Effector memory CD4-positive, alpha-beta T cell (primary cell): ENCODE results near the gene SEMA4F.
A peak's percentile ranks its signal among the peaks of the same experiment; 100 is the strongest.

Source experiments
- DNase-seq, 3 donors: peaks; one replicate each; pipeline ENCODE4 v3.0.0-alpha.2; 2020
- H3K27ac ChIP-seq: 2 replicates; pipeline ENCODE4 v1.7.0; 2013; ENCODE audit warnings: mild to moderate bottlenecking, low read length, moderate library complexity; ENCODE audit not compliant: insufficient read depth, poor library complexity, severe bottlenecking
- H3K27me3 ChIP-seq: replicated peaks from 2 replicates; pipeline ENCODE4 v1.7.0; 2013; ENCODE audit warnings: mild to moderate bottlenecking, low read length; ENCODE audit not compliant: insufficient read depth, control insufficient read depth, poor library complexity, severe bottlenecking
- H3K36me3 ChIP-seq: 2 replicates; pipeline ENCODE4 v1.7.0; 2013; ENCODE audit warnings: mild to moderate bottlenecking, low read length, moderate library complexity; ENCODE audit not compliant: control insufficient read depth, insufficient read depth
- H3K4me1 ChIP-seq: 2 replicates; pipeline ENCODE4 v1.7.0; 2013; ENCODE audit warnings: low read length, mild to moderate bottlenecking; ENCODE audit not compliant: control insufficient read depth, insufficient read depth, poor library complexity, severe bottlenecking
- H3K4me3 ChIP-seq: 2 replicates; pipeline ENCODE4 v1.7.0; 2013; ENCODE audit warnings: low read length, low read depth, mild to moderate bottlenecking; ENCODE audit not compliant: insufficient read depth, poor library complexity, severe bottlenecking
- H3K9me3 ChIP-seq: 2 replicates; pipeline ENCODE4 v1.7.0; 2013; ENCODE audit warnings: mild to moderate bottlenecking, low read length, moderate library complexity; ENCODE audit not compliant: control insufficient read depth

SEMA4F gene

DNA sequence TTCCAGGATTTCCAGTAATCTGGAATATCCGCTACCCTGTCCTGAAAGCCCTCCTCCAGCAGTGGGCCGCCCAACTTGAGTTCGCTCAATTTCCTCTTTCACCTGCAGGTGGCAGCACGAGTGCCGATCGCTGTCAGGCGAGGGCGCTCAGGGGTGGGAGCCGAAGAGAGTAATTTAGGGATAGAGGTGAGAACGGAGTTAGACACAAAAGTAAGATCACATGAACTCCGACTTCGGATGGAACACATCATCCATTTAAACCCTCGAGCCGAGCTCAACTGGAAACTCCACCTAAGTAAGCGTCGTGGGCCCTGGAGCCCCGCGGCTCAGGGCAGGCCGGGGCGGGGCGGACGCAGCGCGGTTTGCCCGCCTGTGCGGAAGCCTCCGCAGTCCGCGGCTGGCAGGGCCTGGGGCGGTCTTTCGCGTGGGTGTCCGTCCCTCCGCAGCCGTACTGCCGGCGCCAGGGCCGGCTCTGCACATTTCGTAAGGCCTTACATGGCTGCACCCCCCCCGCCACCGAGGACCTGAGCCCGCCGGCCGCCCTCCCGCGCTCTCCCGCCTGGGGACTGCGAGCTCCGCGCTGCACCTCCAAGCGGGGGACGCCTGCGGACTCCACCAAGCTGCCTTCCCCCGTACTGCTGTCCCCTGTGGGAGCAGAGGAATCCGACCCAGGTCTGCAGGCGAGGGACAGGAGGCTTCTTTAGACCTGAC lies 61.2 kb downstream of the SEMA4F start:
- H3K27ac ChIP-seq: no peak overlapping the region
- H3K27me3 ChIP-seq: peaks cover 15% of the 10 kb centered on the region
- H3K9me3 ChIP-seq: no peaks in the 10 kb centered on the region
- peak; percentile 43 to 62 (median 54) for DNase-seq
- no peaks in the 10 kb centered on the region for H3K36me3 ChIP-seq
- H3K4me3 ChIP-seq: peak overlapping the region; percentile 52
- H3K4me1 ChIP-seq: peaks cover 4% of the 10 kb centered on the region

DNA sequence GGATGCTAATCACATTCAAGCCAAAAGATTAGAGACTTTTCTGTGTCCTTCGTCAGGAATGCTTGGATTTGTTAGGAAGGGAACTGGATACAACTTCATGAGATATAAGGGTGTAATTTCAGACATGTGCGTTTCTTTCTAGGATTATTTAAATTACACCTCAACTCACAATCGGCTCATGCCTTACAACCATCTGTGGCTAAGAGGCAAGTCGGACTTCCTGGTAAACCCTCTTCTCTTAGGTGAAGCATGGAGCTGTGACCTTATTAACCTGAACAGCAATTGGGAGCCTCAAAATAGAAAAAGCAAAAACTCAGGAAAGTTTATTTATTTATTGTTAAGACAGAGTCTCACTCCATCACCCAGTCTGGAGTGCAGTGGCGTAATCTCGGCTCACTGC lies 61.8 kb downstream of the SEMA4F start:
- peaks cover 15% of the 10 kb centered on the region for H3K27me3 ChIP-seq
- no peak for DNase-seq
- H3K36me3 ChIP-seq: no peaks in the 10 kb centered on the region
- no peak overlapping the region for H3K27ac ChIP-seq
- peaks cover 4% of the 10 kb centered on the region for H3K4me1 ChIP-seq
- no peaks in the 10 kb centered on the region for H3K9me3 ChIP-seq
- peak overlapping the region; percentile 52 for H3K4me3 ChIP-seq

DNA sequence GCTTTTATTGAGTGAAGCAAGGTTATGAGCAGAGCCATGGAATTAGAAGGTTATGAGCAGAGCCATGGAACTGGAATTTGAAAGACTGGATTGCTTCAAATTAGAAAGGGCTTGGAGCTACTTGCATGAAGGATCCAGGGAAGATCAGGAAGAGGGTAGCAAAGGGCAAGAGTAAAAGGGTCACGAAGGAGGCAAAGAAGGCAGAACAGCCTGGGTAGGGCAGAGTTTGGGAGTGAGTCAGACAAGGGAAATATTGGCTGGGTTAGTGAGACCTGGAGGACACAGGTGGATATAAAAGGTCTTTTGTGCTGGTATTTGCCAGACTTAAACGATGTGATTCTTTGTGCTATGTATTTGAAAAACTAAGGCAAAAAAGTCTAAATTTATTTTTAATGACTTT lies 65.0 kb downstream of the SEMA4F start:
- no peaks in the 10 kb centered on the region for H3K36me3 ChIP-seq
- H3K4me3 ChIP-seq: no peak overlapping the region
- no peak overlapping the region for H3K27ac ChIP-seq
- DNase-seq: no peak
- peaks cover 4% of the 10 kb centered on the region for H3K4me1 ChIP-seq
- H3K27me3 ChIP-seq: peaks cover 15% of the 10 kb centered on the region
- no peaks in the 10 kb centered on the region for H3K9me3 ChIP-seq

DNA sequence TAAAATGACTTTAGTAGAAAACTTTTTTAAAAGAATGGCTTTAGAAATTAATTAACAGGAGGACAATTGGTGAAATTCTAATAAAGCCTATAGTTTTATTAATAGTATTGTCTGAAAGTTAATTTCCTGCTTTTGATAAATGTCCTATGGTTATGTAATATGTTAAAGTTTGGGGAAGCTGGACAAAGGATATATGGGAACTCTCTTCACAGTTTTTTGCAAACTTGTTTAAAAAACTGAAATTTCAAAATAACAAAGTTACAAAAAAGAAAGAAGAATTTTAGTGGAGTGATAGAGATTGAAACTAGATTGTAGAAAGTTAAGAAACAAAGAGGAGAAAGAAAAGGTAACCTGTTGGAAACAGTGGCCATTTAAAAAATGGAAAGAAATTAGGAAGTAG lies 67.3 kb downstream of the SEMA4F start:
- Histone ChIP-seq H3K4me3 (no peak overlapping the region), H3K4me1 (no peaks in the 10 kb centered on the region), H3K9me3 (no peaks in the 10 kb centered on the region), H3K27me3 (peaks cover 9% of the 10 kb centered on the region), H3K27ac (no peak overlapping the region), H3K36me3 (no peaks in the 10 kb centered on the region)
- DNase-seq: no peak

DNA sequence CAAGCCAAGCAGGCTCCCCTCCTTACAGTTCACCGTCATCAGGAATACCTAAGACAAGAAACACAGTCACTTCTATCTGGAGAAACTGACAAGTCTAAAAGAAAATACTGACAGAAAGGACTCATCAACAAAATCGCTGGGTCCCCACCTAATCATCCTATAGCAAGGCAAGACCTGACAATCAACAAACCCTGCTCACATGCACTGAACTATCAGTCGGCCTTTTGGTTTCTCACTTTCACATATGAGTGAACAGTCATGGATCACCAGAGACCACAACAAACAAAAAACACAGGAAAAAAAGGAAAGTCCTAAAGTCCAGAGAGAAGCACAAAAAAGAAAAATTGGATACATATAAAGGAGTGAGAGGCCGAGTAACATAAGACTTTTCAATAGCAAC lies 70.4 kb downstream of the SEMA4F start:
- Histone ChIP-seq H3K27ac (no peak overlapping the region), H3K36me3 (no peaks in the 10 kb centered on the region), H3K27me3 (no peaks in the 10 kb centered on the region), H3K9me3 (no peaks in the 10 kb centered on the region), H3K4me1 (no peaks in the 10 kb centered on the region), H3K4me3 (no peak overlapping the region)
- no peak for DNase-seq

DNA sequence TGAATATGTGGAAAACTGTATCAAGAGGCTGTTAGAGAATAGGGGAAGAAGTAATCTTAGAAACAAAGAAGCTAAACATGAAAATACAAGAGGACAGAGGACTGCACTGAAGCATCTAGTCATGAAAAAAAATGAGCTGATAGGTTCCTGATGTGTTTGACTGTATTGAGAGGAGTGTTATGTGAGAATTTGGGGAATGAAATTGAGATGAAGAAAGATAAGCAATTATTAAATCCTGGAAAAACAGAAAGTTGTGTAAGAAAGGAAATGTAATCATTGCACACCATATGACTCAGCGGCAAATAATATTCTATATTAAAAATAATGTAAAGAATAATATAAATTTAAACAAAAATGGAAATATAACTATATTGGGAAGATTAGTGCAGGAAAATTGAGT lies 71.2 kb downstream of the SEMA4F start:
- H3K9me3 ChIP-seq: no peaks in the 10 kb centered on the region
- no peak overlapping the region for H3K4me3 ChIP-seq
- H3K27me3 ChIP-seq: no peaks in the 10 kb centered on the region
- H3K4me1 ChIP-seq: no peaks in the 10 kb centered on the region
- no peaks in the 10 kb centered on the region for H3K36me3 ChIP-seq
- no peak for DNase-seq
- no peak overlapping the region for H3K27ac ChIP-seq

DNA sequence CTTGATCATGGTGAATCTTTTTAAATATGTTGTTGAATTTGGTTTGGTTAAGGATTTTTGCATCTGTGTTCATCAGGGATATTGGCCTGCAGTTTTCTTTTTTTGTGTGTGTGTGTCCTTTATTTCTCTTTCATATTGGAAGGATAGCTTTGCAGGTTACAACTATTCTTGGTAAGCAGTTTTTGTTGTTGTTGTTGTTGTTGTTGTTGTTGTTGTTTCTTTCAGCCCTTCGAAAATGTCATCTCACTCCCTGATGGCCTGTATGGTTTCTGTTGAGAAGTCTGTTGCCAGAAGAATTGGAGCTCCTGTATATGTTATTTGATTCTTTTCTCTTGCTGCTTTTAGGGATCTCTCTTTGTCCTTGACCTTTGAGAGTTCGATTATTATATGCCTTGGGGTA lies 74.8 kb downstream of the SEMA4F start:
- no peaks in the 10 kb centered on the region for H3K4me1 ChIP-seq
- no peaks in the 10 kb centered on the region for H3K9me3 ChIP-seq
- H3K27ac ChIP-seq: no peak overlapping the region
- H3K4me3 ChIP-seq: no peak overlapping the region
- no peaks in the 10 kb centered on the region for H3K36me3 ChIP-seq
- no peaks in the 10 kb centered on the region for H3K27me3 ChIP-seq
- no peak for DNase-seq

DNA sequence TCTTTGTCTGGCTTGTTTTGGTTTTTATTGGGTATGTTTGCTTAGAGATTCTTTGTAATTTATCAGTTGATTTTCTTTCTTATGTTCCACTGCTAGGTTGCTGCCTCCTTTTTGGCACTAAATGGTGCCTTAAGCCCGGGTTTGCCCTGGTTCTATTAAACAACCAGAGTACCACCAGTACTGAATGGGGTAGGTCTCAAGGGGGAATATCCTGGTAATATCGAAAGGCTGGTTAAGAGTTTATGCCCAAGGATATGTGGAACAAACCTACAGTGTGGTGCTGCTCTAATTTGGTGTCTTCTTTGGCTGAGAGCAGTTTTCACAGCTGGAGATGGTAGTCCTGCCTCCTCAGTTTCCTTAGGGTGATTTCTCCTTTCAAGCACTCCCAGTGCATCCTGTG lies 76.5 kb downstream of the SEMA4F start:
- Histone ChIP-seq H3K36me3 (no peaks in the 10 kb centered on the region), H3K9me3 (no peaks in the 10 kb centered on the region), H3K27ac (no peak overlapping the region), H3K4me3 (no peak overlapping the region), H3K27me3 (no peaks in the 10 kb centered on the region), H3K4me1 (no peaks in the 10 kb centered on the region)
- no peak for DNase-seq
